ENCODE data around the gene KCNN1. TPM values are rescaled to one million over a fixed set of nuclear protein-coding genes. Genes with fewer than 3 reads are reported as not detected.
"Not testable (repeated sequence)": the region's sequence is repeated elsewhere in the genome, so short reads cannot be mapped to it uniquely, and the experiment has no call there.

KCNN1 gene
- 1 to 10 TPM; 4.8 to 8.4 (median 5.7) TPM for polyA plus RNA-seq (ENCODE audit: insufficient read length in 3 of 3)
- long read RNA-seq, donor 1 = 0 reads
- long read RNA-seq, donor 2 = 0 reads
- long read RNA-seq, donor 3 = 0 reads
- long read RNA-seq, donor 4 = 0 reads
- long read RNA-seq, donor 5 = 0 reads
- long read RNA-seq, donor 6 = 0 reads
- long read RNA-seq, donor 7 = 0 reads
- long read RNA-seq, donor 8 = 0 reads
- long read RNA-seq, donor 9 = 0 reads
- long read RNA-seq, donor 10 = 0 reads
- long read RNA-seq, donor 11 = 0 reads
- long read RNA-seq, donor 12 = 0 reads
- long read RNA-seq, donor 13, partial matches to known transcripts = 0 of 1 reads
- long read RNA-seq, donor 13, other reads (novel, unspliced or antisense) = 0 of 1 reads
- long read RNA-seq, donor 14 = 0 reads
- long read RNA-seq, donor 15 = 0 reads
- long read RNA-seq, donor 16, partial matches to known transcripts = 0 of 1 reads
- long read RNA-seq, donor 16, other reads (novel, unspliced or antisense) = 0 of 1 reads

DNA sequence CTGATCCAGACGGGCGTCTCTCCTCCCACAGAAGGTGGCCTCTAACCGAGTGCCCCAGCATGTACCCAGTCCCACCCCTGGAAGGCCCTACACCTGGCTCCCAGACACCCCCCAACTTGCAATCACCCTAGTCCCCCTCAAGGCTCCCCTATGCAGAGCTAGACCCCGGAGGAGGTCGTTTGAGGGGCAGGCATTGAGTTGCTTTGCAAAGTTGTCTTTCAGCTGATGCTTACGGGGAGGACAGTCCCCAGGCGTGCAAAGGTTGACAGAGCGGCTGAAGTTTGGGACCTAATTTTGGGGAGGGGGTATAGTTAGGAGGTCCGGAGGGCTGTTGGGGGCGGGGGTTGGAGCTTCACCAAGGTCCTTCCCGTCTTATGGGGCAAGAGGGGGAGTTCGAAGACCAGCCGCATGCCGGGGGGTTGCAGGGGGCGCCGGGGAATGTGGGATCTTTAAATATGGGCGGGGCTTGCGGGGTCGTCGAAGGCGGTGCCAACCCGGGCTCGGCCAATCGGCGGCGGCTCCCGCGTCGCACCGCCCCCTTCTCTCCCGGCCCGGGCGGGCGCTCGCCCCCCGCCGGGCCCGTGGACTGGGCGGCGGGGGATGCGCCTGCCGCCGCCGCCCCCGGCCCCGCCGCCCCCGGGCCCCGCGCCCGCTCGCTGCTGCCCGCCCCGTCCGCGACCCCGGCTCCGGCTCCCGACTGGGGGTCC lies at the start of gene KCNN1:
Gene KCNN1, plus strand, starts transcription at position 558 of the 707 bp plus-strand sequence. CDS start 6,782 bp downstream, outside the sequence.
- DNase-seq (ENCODE audit: extremely low read depth in 1 of 11, low read depth in 9 of 11, low spot score in 4 of 11) = no peak

- DNase-seq (ENCODE audit: extremely low read depth in 1 of 11, low read depth in 9 of 11, low spot score in 4 of 11) = not testable (repeated sequence)
Measured at GRCh38 chr19:17918151-17918550, 48.8 kb upstream of the KCNN1 start.

GRCh38 chr19:17919122-17919521 lies 47.8 kb upstream of the KCNN1 start:
- not testable (repeated sequence) for DNase-seq (ENCODE audit: extremely low read depth in 1 of 11, low read depth in 9 of 11, low spot score in 4 of 11)

DNA sequence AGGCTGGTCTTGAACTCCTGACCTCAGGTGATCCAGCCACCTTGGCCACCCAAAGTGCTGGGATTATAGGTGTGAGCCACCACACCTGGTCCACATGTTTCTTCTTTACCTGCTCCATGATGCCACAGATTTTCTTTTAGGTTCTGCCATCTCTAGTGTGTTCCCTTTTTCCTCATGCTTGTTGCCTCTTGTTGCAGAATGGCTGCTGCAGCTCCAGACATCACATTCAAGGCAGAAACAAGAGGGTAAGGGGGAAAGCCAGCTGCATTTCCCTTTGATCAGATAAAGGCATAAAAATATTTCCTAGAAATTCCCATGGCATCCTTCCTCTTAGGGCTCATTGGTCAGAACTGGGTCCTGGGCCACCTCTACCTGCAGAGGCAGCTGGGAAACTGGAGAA lies 46.4 kb upstream of the KCNN1 start:
- no peak for DNase-seq (ENCODE audit: extremely low read depth in 1 of 11, low read depth in 9 of 11, low spot score in 4 of 11)

DNA sequence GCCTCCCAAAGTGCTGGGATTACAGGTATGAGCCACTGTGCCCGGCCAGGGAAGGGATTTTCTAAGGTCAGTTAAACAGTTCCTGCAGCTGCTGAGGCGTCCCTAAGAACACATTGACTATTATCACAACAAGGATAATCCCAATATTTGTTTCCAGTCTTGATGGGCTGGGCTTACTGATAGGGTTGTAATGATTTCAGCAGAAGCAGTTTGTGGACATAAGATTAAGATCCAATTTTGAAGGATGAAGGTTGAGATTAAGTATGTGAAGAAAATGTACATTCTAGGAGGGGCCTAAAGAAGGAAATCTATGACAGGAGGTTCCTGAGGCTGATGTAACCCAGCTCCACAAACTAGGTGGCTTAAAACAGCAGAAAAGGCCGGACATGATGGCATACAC lies 44.8 kb upstream of the KCNN1 start:
- DNase-seq (ENCODE audit: extremely low read depth in 1 of 11, low read depth in 9 of 11, low spot score in 4 of 11) = no peak

DNA sequence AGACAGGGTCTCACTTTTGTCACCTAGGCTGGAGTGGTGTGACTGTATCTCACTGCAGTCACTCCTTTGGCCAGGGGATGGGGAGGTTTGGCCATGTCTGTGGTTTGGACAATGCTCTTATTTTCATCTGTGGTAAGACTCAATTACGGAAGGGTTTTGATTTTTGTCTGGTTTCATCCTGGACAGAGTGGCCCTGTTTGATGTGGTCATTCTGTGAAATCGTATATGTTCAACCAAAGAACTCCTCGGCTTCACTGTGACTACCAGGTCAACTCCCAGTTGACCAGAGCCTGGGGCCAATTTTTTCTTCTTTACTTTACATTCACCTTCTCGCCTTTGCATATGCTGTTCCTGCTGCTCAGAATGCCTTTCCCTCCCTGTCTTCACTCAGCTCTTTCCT lies 40.9 kb upstream of the KCNN1 start:
- no peak for DNase-seq (ENCODE audit: extremely low read depth in 1 of 11, low read depth in 9 of 11, low spot score in 4 of 11)

DNA sequence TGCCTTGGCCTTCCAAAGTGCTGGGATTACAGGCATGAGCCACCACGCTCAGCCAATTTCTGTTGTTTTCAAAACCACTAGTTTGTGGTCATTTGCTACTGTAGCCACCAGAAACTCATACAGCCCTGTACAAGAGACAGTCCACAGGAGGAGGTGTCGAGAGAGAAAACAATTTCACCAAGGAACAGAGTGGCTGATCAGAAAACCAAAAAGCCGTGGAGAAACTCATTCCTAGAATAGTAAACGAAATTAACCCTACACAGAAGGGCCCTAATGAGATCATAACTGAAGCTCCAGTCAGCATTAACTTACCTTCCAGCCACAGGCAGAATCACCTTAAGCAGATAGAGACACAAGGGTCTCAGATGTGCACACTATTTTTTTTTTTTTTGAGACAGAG lies 37.9 kb upstream of the KCNN1 start:
- no peak for DNase-seq (ENCODE audit: extremely low read depth in 1 of 11, low read depth in 9 of 11, low spot score in 4 of 11)

DNA sequence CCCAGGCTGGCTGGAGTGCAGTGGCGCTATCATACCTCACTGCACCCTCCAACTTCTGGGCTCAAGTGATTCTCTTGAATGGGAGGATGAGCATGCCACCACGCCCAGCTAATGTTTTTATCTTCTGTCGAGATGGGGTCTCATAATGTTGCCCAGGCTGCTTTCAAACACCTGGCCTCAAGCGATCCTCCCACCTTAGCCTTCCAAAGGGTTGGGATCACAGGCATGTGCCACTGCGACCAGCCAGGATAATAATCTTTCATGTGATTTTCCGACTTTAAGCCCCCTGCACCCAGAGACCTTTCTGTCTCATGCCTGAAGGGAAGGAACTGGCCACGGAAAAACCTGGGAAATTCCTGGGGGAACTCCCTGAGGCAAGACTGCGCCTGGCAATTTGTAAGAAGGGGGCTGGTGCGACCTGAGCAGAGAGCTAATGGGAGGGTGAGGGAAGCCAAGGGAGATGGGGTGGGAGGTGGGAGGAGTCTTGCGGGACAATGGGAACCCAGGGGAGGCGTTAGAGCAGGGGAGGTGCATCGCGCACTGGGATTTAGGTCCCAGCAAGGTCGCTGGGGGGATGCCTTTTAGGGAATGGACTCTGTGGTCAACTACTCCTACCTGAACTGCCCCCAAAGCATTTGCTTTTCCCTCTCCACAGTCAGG lies 35.2 kb upstream of the KCNN1 start:
- DNase-seq (ENCODE audit: extremely low read depth in 1 of 11, low read depth in 9 of 11, low spot score in 4 of 11) = peak in 1 of 11 donors; percentile 10

DNA sequence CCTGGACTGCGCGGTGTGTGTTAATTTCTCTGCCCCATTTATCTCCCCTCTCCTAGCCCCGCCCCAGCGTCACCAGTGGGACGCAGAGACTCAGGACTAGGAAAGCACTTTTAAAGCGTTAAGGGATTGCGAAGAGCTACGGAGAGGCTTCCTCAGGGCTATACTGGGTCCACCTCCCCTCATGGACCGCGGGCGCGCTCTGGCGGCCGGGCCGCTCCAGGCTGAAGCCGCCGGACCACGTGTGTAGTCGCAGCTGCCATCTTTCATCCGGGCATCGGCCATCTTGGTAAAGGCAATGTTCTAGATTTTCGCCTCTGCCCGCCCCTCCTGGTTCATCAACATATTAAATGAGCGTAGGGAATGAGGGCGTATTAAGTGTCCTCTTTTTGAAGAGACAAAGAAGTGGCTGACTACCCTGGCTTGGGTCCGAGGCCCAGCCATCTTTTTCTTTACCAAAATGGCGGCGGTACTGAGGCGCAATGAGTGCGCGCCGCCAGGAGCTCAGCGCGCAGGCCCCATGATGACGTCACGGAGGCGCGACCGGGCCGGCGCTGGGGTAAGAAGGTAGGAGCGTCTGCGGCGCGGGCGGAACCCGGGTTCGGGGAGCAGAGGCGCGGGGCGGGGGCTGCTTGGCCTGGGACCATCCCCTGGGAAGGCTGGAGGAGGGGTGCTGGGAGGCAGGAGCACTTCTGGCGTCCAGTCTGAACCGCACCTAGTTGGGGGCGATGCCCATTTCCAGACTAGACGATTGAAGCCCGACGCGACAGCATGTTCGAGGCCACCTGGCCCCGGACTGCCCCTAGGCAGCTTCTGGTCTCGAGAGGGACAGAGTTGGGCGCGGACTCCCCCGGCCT lies 34.2 kb upstream of the KCNN1 start, which contains the start of gene CCDC124:
Gene CCDC124, plus strand, starts transcription at position 531 of the 854 bp plus-strand sequence. CDS start 3,406 bp downstream, outside the sequence.
- peak in 10 of 11 donors; percentile 76 to 92 (median 88) for DNase-seq (ENCODE audit: extremely low read depth in 1 of 11, low read depth in 9 of 11, low spot score in 4 of 11)

- no peak for DNase-seq (ENCODE audit: extremely low read depth in 1 of 11, low read depth in 9 of 11, low spot score in 4 of 11)
Measured at GRCh38 chr19:17933414-17934129, 33.3 kb upstream of the KCNN1 start.

DNA sequence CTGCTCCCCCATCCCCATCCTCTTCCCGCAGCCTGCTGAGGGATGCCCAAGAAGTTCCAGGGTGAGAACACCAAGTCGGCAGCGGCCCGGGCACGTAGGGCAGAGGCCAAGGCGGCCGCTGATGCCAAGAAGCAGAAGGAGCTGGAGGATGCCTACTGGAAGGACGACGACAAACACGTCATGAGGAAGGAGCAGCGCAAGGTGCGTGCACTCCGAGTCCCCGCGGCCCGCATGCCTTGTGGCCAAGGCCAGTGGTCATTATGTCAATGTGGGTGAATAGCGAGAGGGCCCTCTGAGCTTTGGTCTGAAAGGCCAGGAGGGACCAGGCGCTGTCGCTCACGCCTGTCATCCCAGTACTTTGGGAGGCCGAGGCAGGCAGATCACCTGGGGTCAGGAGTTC lies 30.5 kb upstream of the KCNN1 start:
- no peak for DNase-seq (ENCODE audit: extremely low read depth in 1 of 11, low read depth in 9 of 11, low spot score in 4 of 11)

DNA sequence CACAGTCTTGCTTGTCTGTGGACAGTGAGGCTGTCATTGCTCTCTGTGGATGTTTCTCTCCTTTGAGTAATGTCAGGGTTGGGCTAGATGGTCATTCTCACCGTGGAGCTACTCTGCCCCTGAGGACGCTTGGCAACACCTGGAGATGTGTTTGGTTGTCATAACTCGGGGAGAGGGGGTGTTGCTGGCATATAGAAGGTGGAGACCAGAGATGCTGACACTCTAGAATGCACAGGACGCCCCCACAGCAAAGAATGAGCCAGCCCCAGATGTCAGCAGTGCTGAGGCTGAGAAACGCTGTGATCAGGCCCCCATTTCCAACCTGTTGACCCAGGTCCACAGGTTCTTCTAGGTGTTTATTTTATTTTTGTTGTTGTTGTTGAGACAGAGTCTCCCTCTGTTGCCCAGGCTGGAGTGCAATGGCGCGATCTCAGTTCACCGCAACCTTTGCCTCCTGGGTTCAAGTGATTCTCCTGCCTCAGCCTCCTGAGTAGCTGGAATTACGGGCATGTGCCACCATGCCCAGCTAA lies 29.5 kb upstream of the KCNN1 start:
- DNase-seq (ENCODE audit: extremely low read depth in 1 of 11, low read depth in 9 of 11, low spot score in 4 of 11) = no peak

DNA sequence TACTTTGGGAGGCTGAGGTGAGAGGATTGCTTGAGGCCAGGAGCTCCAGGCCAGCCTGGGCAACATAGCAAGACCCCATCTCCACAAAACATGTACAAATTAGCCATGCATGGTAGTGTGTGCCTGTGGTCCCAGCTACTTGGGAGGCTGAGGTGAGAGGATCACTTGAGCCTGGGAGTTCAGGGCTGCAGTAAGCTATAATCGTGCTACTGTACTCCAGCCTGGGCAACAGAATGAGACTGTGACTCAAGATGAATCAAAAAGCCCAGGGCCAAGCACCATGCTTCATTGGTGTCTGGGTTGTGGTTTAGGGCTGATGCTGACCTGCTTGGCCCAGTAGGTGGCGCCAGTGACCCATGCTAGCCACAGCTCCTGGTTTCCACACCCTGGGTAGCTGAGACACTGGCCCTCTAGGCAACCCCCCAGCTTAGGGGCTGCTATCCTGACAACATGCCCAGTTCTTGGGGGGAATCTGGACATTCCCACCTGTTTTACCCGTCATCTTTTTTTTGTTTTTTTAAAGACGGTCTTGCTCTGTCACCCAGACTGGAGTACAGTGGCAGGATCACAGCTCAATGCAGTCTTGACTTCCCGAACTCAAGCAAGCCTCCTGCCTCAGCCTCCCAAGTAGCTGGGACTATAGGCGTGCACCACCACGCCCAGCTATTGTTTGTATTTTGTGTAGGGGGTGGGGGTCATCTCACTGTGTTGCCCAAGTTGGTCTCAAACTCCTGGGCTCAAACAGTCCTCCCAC lies 28.6 kb upstream of the KCNN1 start:
- DNase-seq (ENCODE audit: extremely low read depth in 1 of 11, low read depth in 9 of 11, low spot score in 4 of 11) = peak in 2 of 11 donors; percentile 51 to 59

- DNase-seq (ENCODE audit: extremely low read depth in 1 of 11, low read depth in 9 of 11, low spot score in 4 of 11) = no peak
Measured at GRCh38 chr19:17942181-17942580, 24.7 kb upstream of the KCNN1 start.

GRCh38 chr19:17942582-17943273 lies 24.2 kb upstream of the KCNN1 start:
- DNase-seq (ENCODE audit: extremely low read depth in 1 of 11, low read depth in 9 of 11, low spot score in 4 of 11) = no peak
